HEK293 (cell line): Measurements from ENCODE around the gene POLR3GL.

Experiments
- CTCF ChIA-PET: fragments of 350-600 bp; formaldehyde crosslinking; extraction: SDS; loops from one replicate; lab custom pipeline; 2021; ENCODE audit warnings: antibody characterized with exemption; lab: Yijun Ruan, JAX
- POLR2A ChIA-PET: fragments of 300-600 bp; formaldehyde crosslinking; extraction: SDS; loops from one replicate; lab custom pipeline; 2020; ENCODE audit warnings: antibody characterized with exemption, inconsistent platforms; lab: Yijun Ruan, JAX
- H3K27ac ChIP-seq: fragments of 200-500 bp; sonication (Bioruptor generic); 2 replicates; pipeline ENCODE4 v1.5.1; 2014; ENCODE audit warnings: low read depth, low read length, control low read depth, inconsistent platforms; ENCODE audit errors: extremely low read depth
- H3K36me3 ChIP-seq, 2 experiments: fragments of 200-500 bp in 1 of 2; sonication (Bioruptor generic) in 1 of 2; 1 replicate in 1 of 2; 2 replicates in 1 of 2; pipeline ENCODE4 v1.5.1; 2014 to 2017; ENCODE audit warnings: inconsistent platforms in 2 of 2, low read length in 2 of 2; ENCODE audit not compliant: control insufficient read depth in 2 of 2, insufficient read depth in 1 of 2
- H3K4me1 ChIP-seq: fragments of 200-500 bp; sonication (Bioruptor generic); 2 replicates; pipeline ENCODE4 v1.5.1; 2014; ENCODE audit warnings: mild to moderate bottlenecking, low read length, inconsistent platforms; ENCODE audit not compliant: control insufficient read depth, insufficient read depth
- H3K4me3 ChIP-seq: 2 replicates; pipeline ENCODE4 v1.5.1; 2011; ENCODE audit warnings: low read depth, mild to moderate bottlenecking, control low read depth, low read length, moderate library complexity
- H3K9me3 ChIP-seq: fragments of 200-500 bp; sonication (Bioruptor generic); 2 replicates; pipeline ENCODE4 v1.5.1; 2014; ENCODE audit warnings: low read depth, low read length, inconsistent platforms; ENCODE audit not compliant: control insufficient read depth, insufficient read depth
- GLI4 ChIP-seq: fragments of 450-650 bp; formaldehyde crosslinking; IDR thresholded peaks from 2 replicates; pipeline ENCODE4 v1.5.1; 2016; ENCODE audit warnings: missing biosample characterization, missing genetic modification characterization
- GLIS1 ChIP-seq: fragments of 450-650 bp; formaldehyde crosslinking; IDR thresholded peaks from 2 replicates; pipeline ENCODE4 v1.5.1; 2016; ENCODE audit warnings: missing biosample characterization, missing genetic modification characterization
- PBX3 ChIP-seq: sonication (generic); formaldehyde crosslinking; IDR thresholded peaks from 2 replicates; pipeline ENCODE4 v1.8.1; 2022; ENCODE audit warnings: mild to moderate bottlenecking, moderate library complexity, missing genetic modification reagents
- SCRT1 ChIP-seq: fragments of 450-650 bp; formaldehyde crosslinking; IDR thresholded peaks from 2 replicates; pipeline ENCODE4 v1.5.1; 2016; ENCODE audit warnings: missing biosample characterization, missing genetic modification characterization, borderline replicate concordance
- SCRT2 ChIP-seq: fragments of 450-650 bp; formaldehyde crosslinking; IDR thresholded peaks from 2 replicates; pipeline ENCODE4 v1.5.1; 2016; ENCODE audit warnings: missing biosample characterization, missing genetic modification characterization
- SP7 ChIP-seq: fragments of 450-650 bp; formaldehyde crosslinking; IDR thresholded peaks from 2 replicates; pipeline ENCODE4 v1.5.1; 2016; ENCODE audit warnings: missing biosample characterization, missing genetic modification characterization
- YY1 ChIP-seq: fragments of 450-650 bp; formaldehyde crosslinking; IDR thresholded peaks from 2 replicates; pipeline ENCODE4 v1.5.1; 2018; ENCODE audit warnings: missing biosample characterization, missing genetic modification characterization
- ZFP69B ChIP-seq: fragments of 450-650 bp; formaldehyde crosslinking; IDR thresholded peaks from 2 replicates; pipeline ENCODE4 v1.5.1; 2016; ENCODE audit warnings: missing biosample characterization, missing genetic modification characterization
- ZNF138 ChIP-seq: fragments of 450-650 bp; formaldehyde crosslinking; IDR thresholded peaks from 2 replicates; pipeline ENCODE4 v1.5.1; 2016; ENCODE audit warnings: missing biosample characterization, missing genetic modification characterization, borderline replicate concordance
- ZNF148 ChIP-seq: fragments of 450-650 bp; formaldehyde crosslinking; IDR thresholded peaks from 2 replicates; pipeline ENCODE4 v1.5.0; 2017; ENCODE audit warnings: missing biosample characterization, missing genetic modification characterization, borderline replicate concordance
- ZNF2 ChIP-seq: fragments of 450-650 bp; formaldehyde crosslinking; IDR thresholded peaks from 2 replicates; pipeline ENCODE4 v1.5.1; 2016; ENCODE audit warnings: missing biosample characterization, missing genetic modification characterization
- ZNF311 ChIP-seq: fragments of 450-650 bp; formaldehyde crosslinking; IDR thresholded peaks from 2 replicates; pipeline ENCODE4 v1.5.1; 2017; ENCODE audit warnings: missing biosample characterization, missing genetic modification characterization, borderline replicate concordance
- ZNF324 ChIP-seq: fragments of 450-650 bp; formaldehyde crosslinking; IDR thresholded peaks from 2 replicates; pipeline ENCODE4 v1.5.1; 2016; ENCODE audit warnings: missing biosample characterization, missing genetic modification characterization
- ZNF362 ChIP-seq: fragments of 450-650 bp; formaldehyde crosslinking; IDR thresholded peaks from 2 replicates; pipeline ENCODE4 v1.5.1; 2016; ENCODE audit warnings: missing biosample characterization, missing genetic modification characterization
- ZNF404 ChIP-seq: fragments of 450-650 bp; formaldehyde crosslinking; IDR thresholded peaks from 2 replicates; pipeline ENCODE4 v1.5.1; 2017; ENCODE audit warnings: missing biosample characterization, missing genetic modification characterization
- ZNF416 ChIP-seq: fragments of 450-650 bp; formaldehyde crosslinking; IDR thresholded peaks from 2 replicates; pipeline ENCODE4 v1.5.1; 2016; ENCODE audit warnings: missing biosample characterization, missing genetic modification characterization
- ZNF561 ChIP-seq: fragments of 450-650 bp; IDR thresholded peaks from 2 replicates; pipeline ENCODE4 v1.5.1; 2018; ENCODE audit warnings: missing biosample characterization, missing genetic modification characterization, borderline replicate concordance
- ZNF596 ChIP-seq: fragments of 450-650 bp; IDR thresholded peaks from 2 replicates; pipeline ENCODE4 v1.5.0; 2018; ENCODE audit warnings: missing biosample characterization, mild to moderate bottlenecking, missing genetic modification characterization, moderate library complexity
- ZNF624 ChIP-seq: fragments of 450-650 bp; formaldehyde crosslinking; IDR thresholded peaks from 2 replicates; pipeline ENCODE4 v1.5.1; 2017; ENCODE audit warnings: missing biosample characterization, missing genetic modification characterization
- ZNF654 ChIP-seq: fragments of 450-650 bp; formaldehyde crosslinking; IDR thresholded peaks from 2 replicates; pipeline ENCODE4 v1.5.1; 2016; ENCODE audit warnings: low read depth, missing biosample characterization, missing genetic modification characterization
- ZNF658 ChIP-seq: fragments of 450-650 bp; formaldehyde crosslinking; IDR thresholded peaks from 2 replicates; pipeline ENCODE4; 2016; ENCODE audit warnings: missing biosample characterization, missing genetic modification characterization
- ZNF677 ChIP-seq: fragments of 450-650 bp; IDR thresholded peaks from 2 replicates; pipeline ENCODE4 v1.5.0; 2018; ENCODE audit warnings: missing biosample characterization, mild to moderate bottlenecking, missing genetic modification characterization, moderate library complexity
- ZNF791 ChIP-seq: fragments of 450-650 bp; formaldehyde crosslinking; IDR thresholded peaks from 2 replicates; pipeline ENCODE4 v1.5.1; 2016; ENCODE audit warnings: missing biosample characterization, missing genetic modification characterization
- ZNF792 ChIP-seq: fragments of 450-650 bp; formaldehyde crosslinking; IDR thresholded peaks from 2 replicates; pipeline ENCODE4 v1.5.1; 2016; ENCODE audit warnings: missing biosample characterization, missing genetic modification characterization
- ZNF837 ChIP-seq: fragments of 450-650 bp; formaldehyde crosslinking; IDR thresholded peaks from 2 replicates; pipeline ENCODE4 v1.5.1; 2016; ENCODE audit warnings: missing biosample characterization, missing genetic modification characterization

POLR3GL gene

GRCh38 chr1:145942405-145942804 is 22.1 kb upstream of the POLR3GL start (continued):
- TF ChIP-seq ZNF792 (tag by site-specific recombination) (0 out of 2 replicates have a peak, but pooled peaks have one; percentile 29), SP7 (peak; percentile 70), ZNF596 (tag by site-specific recombination) (no peak), SCRT1 (tag by site-specific recombination) (peak; percentile 61; the same call in 1 of the 2 replicates), PBX3 (CRISPR knock-in tag) (no peak), ZNF837 (no peak), ZNF624 (tag by site-specific recombination) (no peak)

GRCh38 chr1:145942871-145943270 is 21.6 kb upstream of the POLR3GL start:
- Histone ChIP-seq H3K27ac (no peak overlapping the region), H3K4me3 (no peak overlapping the region), H3K4me1 (no peaks in the 10 kb centered on the region), H3K36me3 (peaks cover 0 to 14% of the 10 kb centered on the region in 2 experiments; a peak in 2 of 3 replicates), H3K9me3 (no peaks in the 10 kb centered on the region)
- TF ChIP-seq ZNF561 (tag by site-specific recombination): no peak
- TF ChIP-seq ZNF416 (tag by site-specific recombination): no peak
- no peak for TF ChIP-seq ZFP69B (tag by site-specific recombination)
- TF ChIP-seq YY1: no peak
- no peak for TF ChIP-seq ZNF2
- TF ChIP-seq ZNF311 (tag by site-specific recombination): no peak
- TF ChIP-seq ZNF362: no peak
- TF ChIP-seq SCRT2 (tag by site-specific recombination): no peak
- TF ChIP-seq GLIS1: no peak
- no peak for TF ChIP-seq GLI4 (tag by site-specific recombination)
- no peak for TF ChIP-seq ZNF404
- ChIA-PET POLR2A (interaction anchor here (0.6 kb wide), 1 partner anchor 20 kb away, joined by 3 read pairs; no protein-coding TSS in a partner anchor), CTCF (interaction anchor here (1.2 kb wide), 1 partner anchor 51 kb away, joined by 5 read pairs; no protein-coding TSS in a partner anchor)

- POLR2A ChIA-PET: interaction anchor here (1.1 kb wide), 1 partner anchor 14 kb away, joined by 6 read pairs; the partner anchor contains the start of gene LIX1L
- Histone ChIP-seq H3K9me3 (no peaks in the 10 kb centered on the region), H3K4me1 (no peaks in the 10 kb centered on the region), H3K36me3 (peaks cover 0 to 22% of the 10 kb centered on the region in 2 experiments; a peak in 2 of 3 replicates), H3K4me3 (no peak overlapping the region)
- TF ChIP-seq ZNF654 (tag by site-specific recombination): no peak
- TF ChIP-seq ZNF148: no peak
- no peak for TF ChIP-seq ZNF791 (tag by site-specific recombination)
- TF ChIP-seq ZNF677 (tag by site-specific recombination): no peak
- no peak for TF ChIP-seq ZNF658 (tag by site-specific recombination)
- TF ChIP-seq ZNF138 (tag by site-specific recombination): no peak
- no peak for TF ChIP-seq ZNF324 (tag by site-specific recombination)
- TF ChIP-seq SCRT2 (tag by site-specific recombination): no peak
- TF ChIP-seq, all 188 proteins: peak for 0
- CTCF ChIA-PET: interaction anchor here (0.6 to 1.1 kb wide), 2 partner anchors 54 to 99 kb away, joined by 3 to 5 read pairs; partner anchors contain the start of gene NUDT17
- no peak overlapping the region for H3K27ac ChIP-seq
These were observed 20.0 kb upstream of the POLR3GL start for GRCh38 chr1:145944532-145944931.
